ENCODE data around the gene PROSER2. TPM values are rescaled to one million over a fixed set of nuclear protein-coding genes. Genes with fewer than 3 reads are reported as not detected.

PROSER2 gene
- total RNA-seq, 6 experiments from 2014 or later, result 0.74 to 2.9 (median 1.5) TPM

- no peak overlapping the region for H3K27ac Mint-ChIP-seq
- no peaks in the 10 kb centered on the region for H3K9me3 Mint-ChIP-seq
- DNase-seq, result no peak
- no peak for TF ChIP-seq CTCF (IDR thresholded peaks at IDR 0.05)
- peak overlapping the region; percentile 83 for H3K4me3 Mint-ChIP-seq
- H3K27me3 Mint-ChIP-seq (ENCODE audit: insufficient read depth), result peaks cover 16% of the 10 kb centered on the region
- H3K4me1 Mint-ChIP-seq (ENCODE audit: low read depth), result peaks cover 30% of the 10 kb centered on the region
- H3K36me3 Mint-ChIP-seq (ENCODE audit: low read depth), result 0 out of 2 replicates have a peak, but pooled peaks cover 5% of the 10 kb centered on the region
These were observed 812 bp downstream of the PROSER2 start for GRCh38 chr10:11823989-11824346.

GRCh38 chr10:11824376-11824775, 1.2 kb downstream of the PROSER2 start:
- Mint-ChIP-seq H3K27me3 (ENCODE audit: insufficient read depth) (peaks cover 16% of the 10 kb centered on the region), H3K4me1 (ENCODE audit: low read depth) (peaks cover 28% of the 10 kb centered on the region), H3K27ac (no peak overlapping the region), H3K9me3 (no peaks in the 10 kb centered on the region), H3K4me3 (peak overlapping the region; percentile 83), H3K36me3 (ENCODE audit: low read depth) (0 out of 2 replicates have a peak, but pooled peaks cover 5% of the 10 kb centered on the region)
- DNase-seq, result no peak
- TF ChIP-seq CTCF (IDR thresholded peaks at IDR 0.05), result no peak

GRCh38 chr10:11824825-11825224, 1.7 kb downstream of the PROSER2 start:
- Mint-ChIP-seq H3K27me3 (ENCODE audit: insufficient read depth) (peaks cover 16% of the 10 kb centered on the region), H3K36me3 (ENCODE audit: low read depth) (0 out of 2 replicates have a peak, but pooled peaks cover 5% of the 10 kb centered on the region), H3K4me3 (no peak overlapping the region), H3K4me1 (ENCODE audit: low read depth) (peaks cover 23% of the 10 kb centered on the region), H3K27ac (no peak overlapping the region), H3K9me3 (no peaks in the 10 kb centered on the region)
- DNase-seq, result no peak
- no peak for TF ChIP-seq CTCF (IDR thresholded peaks at IDR 0.05)

- Mint-ChIP-seq H3K4me1 (ENCODE audit: low read depth) (peaks cover 23% of the 10 kb centered on the region), H3K27ac (no peak overlapping the region), H3K9me3 (no peaks in the 10 kb centered on the region), H3K36me3 (ENCODE audit: low read depth) (0 out of 2 replicates have a peak, but pooled peaks cover 5% of the 10 kb centered on the region), H3K4me3 (no peak overlapping the region), H3K27me3 (ENCODE audit: insufficient read depth) (peaks cover 16% of the 10 kb centered on the region)
- no peak for TF ChIP-seq CTCF (IDR thresholded peaks at IDR 0.05)
- no peak for DNase-seq
These were observed 2.7 kb downstream of the PROSER2 start for GRCh38 chr10:11825796-11826414.

- peaks cover 24% of the 10 kb centered on the region for H3K4me1 Mint-ChIP-seq (ENCODE audit: low read depth)
- H3K27ac Mint-ChIP-seq, result no peak overlapping the region
- no peak for DNase-seq
- no peak overlapping the region; the same call in 1 of the 2 replicates for H3K4me3 Mint-ChIP-seq
- no peaks in the 10 kb centered on the region for H3K9me3 Mint-ChIP-seq
- H3K36me3 Mint-ChIP-seq (ENCODE audit: low read depth), result 0 out of 2 replicates have a peak, but pooled peaks cover 5% of the 10 kb centered on the region
- TF ChIP-seq CTCF (IDR thresholded peaks at IDR 0.05), result peak; percentile 23; the same call in 1 of the 2 replicates
- H3K27me3 Mint-ChIP-seq (ENCODE audit: insufficient read depth), result peaks cover 16% of the 10 kb centered on the region
These were observed 3.9 kb downstream of the PROSER2 start for GRCh38 chr10:11827006-11827405.
